H1 (cell line): Measurements from ENCODE around the gene VMP1. TPM values are rescaled to one million over a fixed set of nuclear protein-coding genes. Genes with fewer than 3 reads are reported as not detected.

Experiments
- CTCF ChIA-PET: fragments of 300-600 bp; sonication (Branson Sonifier 250); formaldehyde crosslinking; loops from one replicate; lab custom pipeline; 2021; ENCODE audit not compliant: partially characterized antibody; lab: Charles Lee
- POLR2A ChIA-PET: fragments of 300-600 bp; sonication (Branson Sonifier 250); formaldehyde crosslinking; loops from one replicate; lab custom pipeline; 2021; ENCODE audit warnings: inconsistent platforms; ENCODE audit not compliant: partially characterized antibody; lab: Charles Lee
- DNase-seq, 2 experiments: peaks; one replicate each; pipeline versions ENCODE4 v3.0.0 to v3.0.0-alpha.2; 2010 to 2022; ENCODE audit warnings: low spot score in 2 of 2, low read depth in 1 of 2, mixed read lengths in 1 of 2
- FAIRE-seq: peaks from 2 replicates; lab custom pipeline; 2011; peaks lifted over from hg19 to GRCh38; lab: Jason Lieb, UNC
- H2AFZ ChIP-seq: 2 replicates; pipeline ENCODE4 v1.8.1; 2012; ENCODE audit warnings: low read length, inconsistent platforms
- H2AK5ac ChIP-seq: 2 replicates; pipeline ENCODE4 v1.6.1; 2013; ENCODE audit warnings: low read depth, low read length
- H2BK120ac ChIP-seq: replicated peaks from 2 replicates; pipeline ENCODE3; 2013; ENCODE audit warnings: low read depth, low read length, inconsistent platforms
- H2BK12ac ChIP-seq: 2 replicates; pipeline ENCODE4 v1.6.1; 2013; ENCODE audit warnings: low read depth, low read length
- H2BK15ac ChIP-seq: 2 replicates; pipeline ENCODE4 v1.6.1; 2013; ENCODE audit warnings: low read length
- H2BK20ac ChIP-seq: 2 replicates; pipeline ENCODE4 v1.6.1; 2013; ENCODE audit warnings: low read length
- H2BK5ac ChIP-seq: 2 replicates; pipeline ENCODE4 v1.6.1; 2013; ENCODE audit warnings: low read depth, low read length
- H3K14ac ChIP-seq: 2 replicates; pipeline ENCODE4 v1.6.1; 2013; ENCODE audit warnings: inconsistent platforms; ENCODE audit not compliant: insufficient read length
- H3K18ac ChIP-seq: 2 replicates; pipeline ENCODE4 v1.6.1; 2013; ENCODE audit warnings: low read length; ENCODE audit errors: extremely low read depth
- H3K23ac ChIP-seq: 2 replicates; pipeline ENCODE4 v1.6.1; 2013; ENCODE audit warnings: inconsistent platforms; ENCODE audit not compliant: insufficient read length
- H3K23me2 ChIP-seq: 2 replicates; pipeline ENCODE4 v1.6.1; 2013; ENCODE audit warnings: low read depth, low read length
- H3K27ac ChIP-seq: 2 replicates; pipeline ENCODE4 v1.6.1; 2011; ENCODE audit warnings: low read depth, low read length, inconsistent platforms
- H3K27me3 ChIP-seq, 4 experiments: replicated peaks in 1 of 4; 1 replicate in 1 of 4; 2 replicates in 3 of 4; pipeline versions ENCODE4 v1.6.1 to v1.8.1; 2011 to 2013; ENCODE audit warnings: low read length in 3 of 4, mild to moderate bottlenecking in 3 of 4, inconsistent platforms in 2 of 4, mixed read lengths in 2 of 4, moderate library complexity in 1 of 4; ENCODE audit not compliant: control insufficient read depth in 3 of 4, insufficient read depth in 3 of 4; ENCODE audit errors: extremely low read depth in 1 of 4
- H3K36me3 ChIP-seq, 4 experiments: 2 replicates each; pipeline versions ENCODE4 v1.6.1 to v1.8.1; 2011 to 2013; ENCODE audit warnings: mild to moderate bottlenecking in 4 of 4, low read length in 3 of 4, moderate library complexity in 2 of 4, control low read depth in 1 of 4, inconsistent platforms in 1 of 4; ENCODE audit not compliant: insufficient read depth in 4 of 4, control insufficient read depth in 2 of 4
- H3K4ac ChIP-seq: replicated peaks from 2 replicates; pipeline ENCODE3; 2013; ENCODE audit warnings: low read length, low read depth, mixed read lengths, inconsistent platforms; ENCODE audit not compliant: insufficient read length
- H3K4me1 ChIP-seq, 4 experiments: replicated peaks in 1 of 4; 1 replicate in 1 of 4; 2 replicates in 3 of 4; pipeline versions ENCODE4 v1.6.1 to v1.8.1; 2011 to 2013; ENCODE audit warnings: low read length in 3 of 4, inconsistent platforms in 2 of 4, mixed read lengths in 1 of 4; ENCODE audit not compliant: insufficient read depth in 4 of 4, control insufficient read depth in 3 of 4
- H3K4me2 ChIP-seq, 2 experiments: 2 replicates each; pipeline versions ENCODE4 v1.6.1 to v1.8.1; 2011 to 2013; ENCODE audit warnings: low read depth in 2 of 2, low read length in 2 of 2, control low read depth in 1 of 2, inconsistent platforms in 1 of 2, mild to moderate bottlenecking in 1 of 2; ENCODE audit not compliant: insufficient read depth in 1 of 2
- H3K4me3 ChIP-seq, 4 experiments: fragments of 200-600, 300-600 bp in 1 of 4; sonication (generic), shearing (Covaris generic), sonication (Bioruptor Twin) in 1 of 4; 2 replicates each; pipeline versions ENCODE4 v1.5.1 to v1.8.1; 2011 to 2016; ENCODE audit warnings: low read length in 4 of 4, low read depth in 3 of 4, control low read depth in 2 of 4, inconsistent platforms in 2 of 4, mild to moderate bottlenecking in 2 of 4, mixed read lengths in 1 of 4, moderate library complexity in 1 of 4; ENCODE audit not compliant: insufficient read depth in 2 of 4; ENCODE audit errors: extremely low read depth in 1 of 4
- H3K56ac ChIP-seq: replicated peaks from 2 replicates; pipeline ENCODE3; 2013; ENCODE audit warnings: low read depth, mild to moderate bottlenecking, mixed read lengths, low read length, inconsistent platforms; ENCODE audit not compliant: insufficient read length
- H3K79me1 ChIP-seq: 2 replicates; pipeline ENCODE4 v1.6.1; 2013; ENCODE audit warnings: low read depth, low read length, control low read depth
- H3K79me2 ChIP-seq, 2 experiments: 2 replicates each; pipeline versions ENCODE4 v1.6.1 to v1.8.1; 2012 to 2013; ENCODE audit warnings: low read length in 2 of 2, mild to moderate bottlenecking in 2 of 2, inconsistent platforms in 1 of 2; ENCODE audit not compliant: insufficient read depth in 2 of 2, control insufficient read depth in 1 of 2
- H3K9ac ChIP-seq, 4 experiments: replicated peaks in 1 of 4; 1 replicate in 1 of 4; 2 replicates in 3 of 4; pipeline versions ENCODE4 v1.6.1 to v1.8.1; 2011 to 2013; ENCODE audit warnings: low read depth in 3 of 4, low read length in 3 of 4, control low read depth in 2 of 4, mild to moderate bottlenecking in 2 of 4, moderate library complexity in 2 of 4, inconsistent platforms in 1 of 4; ENCODE audit errors: extremely low read depth in 1 of 4
- H3K9me3 ChIP-seq, 2 experiments: 2 replicates each; pipeline versions ENCODE4 v1.6.1 to v1.8.1; 2012 to 2013; ENCODE audit warnings: mild to moderate bottlenecking in 2 of 2, moderate library complexity in 2 of 2, control low read depth in 1 of 2, inconsistent platforms in 1 of 2, low read depth in 1 of 2, low read length in 1 of 2, mixed read lengths in 1 of 2; ENCODE audit not compliant: insufficient read depth in 2 of 2
- H4K20me1 ChIP-seq, 2 experiments: replicated peaks in 1 of 2; 2 replicates each; pipeline versions ENCODE3 to v1.8.1; 2011 to 2013; ENCODE audit warnings: inconsistent platforms in 2 of 2, low read length in 2 of 2, mild to moderate bottlenecking in 1 of 2; ENCODE audit not compliant: insufficient read depth in 2 of 2, control insufficient read depth in 1 of 2
- H4K5ac ChIP-seq: 2 replicates; pipeline ENCODE4 v1.6.1; 2013; ENCODE audit warnings: low read length, low read depth, mixed read lengths, inconsistent platforms; ENCODE audit not compliant: insufficient read length
- H4K8ac ChIP-seq: 2 replicates; pipeline ENCODE4 v1.8.0; 2013; ENCODE audit warnings: mild to moderate bottlenecking, moderate library complexity, low read length, inconsistent platforms; ENCODE audit not compliant: insufficient read depth; ENCODE audit errors: extremely low read depth
- H4K91ac ChIP-seq: replicated peaks from 2 replicates; pipeline ENCODE3; 2013; ENCODE audit warnings: low read length, mixed read lengths, inconsistent platforms; ENCODE audit not compliant: insufficient read length
- GTF2F1 ChIP-seq: IDR thresholded peaks from 2 replicates; pipeline ENCODE4 v1.6.1; 2012; ENCODE audit warnings: low read depth, low read length, improper control_type of control experiment, borderline replicate concordance
- KDM1A ChIP-seq: fragments of 200-600, 300-600 bp; sonication (generic); IDR thresholded peaks from 2 replicates; pipeline ENCODE4 v1.7.1; 2016; ENCODE audit warnings: mild to moderate bottlenecking, low read length, borderline replicate concordance
- POLR2A ChIP-seq, 2 experiments: IDR thresholded peaks; 1 replicate in 1 of 2; 2 replicates in 1 of 2; pipeline ENCODE4 v1.6.1; 2011; ENCODE audit warnings: low read depth in 2 of 2, low read length in 2 of 2, mild to moderate bottlenecking in 2 of 2; ENCODE audit errors: control extremely low read depth in 1 of 2
- RBBP5 ChIP-seq: IDR thresholded peaks from 2 replicates; pipeline ENCODE4 v1.7.1; 2012; ENCODE audit warnings: low read depth, mild to moderate bottlenecking, inconsistent platforms, low read length, moderate library complexity, borderline replicate concordance
- SIN3A ChIP-seq, 2 experiments: IDR thresholded peaks in 1 of 2; conservative IDR thresholded peaks in 1 of 2; 2 replicates each; pipeline ENCODE4 v1.6.1; 2011 to 2012; ENCODE audit warnings: low read length in 2 of 2, improper control_type of control experiment in 1 of 2, low read depth in 1 of 2, mild to moderate bottlenecking in 1 of 2
- SP2 ChIP-seq: IDR thresholded peaks from 2 replicates; pipeline ENCODE4 v1.6.1; 2012; ENCODE audit warnings: mild to moderate bottlenecking, low read length, inconsistent platforms
- SRF ChIP-seq: IDR thresholded peaks from 2 replicates; pipeline ENCODE4 v1.6.1; 2011; ENCODE audit warnings: mild to moderate bottlenecking, low read depth, low read length, moderate library complexity
- TAF7 ChIP-seq: optimal IDR thresholded peaks from 2 replicates; pipeline ENCODE3; 2011; ENCODE audit warnings: low read depth, mild to moderate bottlenecking, inconsistent platforms, low read length, moderate library complexity, borderline replicate concordance
- TEAD4 ChIP-seq: IDR thresholded peaks from 2 replicates; pipeline ENCODE4 v1.6.1; 2012; ENCODE audit warnings: low read depth, low read length, inconsistent platforms, mixed read lengths
- YY1 ChIP-seq: IDR thresholded peaks from 2 replicates; pipeline ENCODE4 v1.6.1; 2011; ENCODE audit warnings: low read depth, mild to moderate bottlenecking, low read length
- ZNF274 ChIP-seq: IDR thresholded peaks from 2 replicates; pipeline ENCODE4 v1.7.0; 2012; ENCODE audit warnings: low read length, borderline replicate concordance; ENCODE audit errors: extremely low read depth
- WGBS, 2 experiments: shearing (Covaris generic) in 1 of 2; methylation state at CpG; one replicate each; pipeline versions ENCODE4 v1.1.6 to v1.1.7; 2013 to 2015; ENCODE audit warnings: low lambda C conversion rate in 2 of 2, mixed read lengths in 2 of 2, inconsistent platforms in 1 of 2, low coverage in 1 of 2, missing lambda C conversion rate in 1 of 2; ENCODE audit not compliant: insufficient replicate concordance in 2 of 2, insufficient coverage in 1 of 2, insufficient read length in 1 of 2; ENCODE audit errors: extremely low coverage in 1 of 2, missing lambda C conversion rate in 1 of 2; 5-methylcytosine and 5-hydroxymethylcytosine counted together
- polyA plus RNA-seq, 7 experiments: library from polyadenylated mRNA; depleted of rRNA in 3 of 7; stranded (reverse) in 5 of 7; unstranded in 2 of 7; fragments of >200 nt in 5 of 7; fragments of 200-250 nt in 2 of 7; gene quantifications; 1 replicate in 5 of 7; 2 replicates in 1 of 7; 4 replicates in 1 of 7; pipeline versions ENCODE4 v1.2.1 to v1.2.3, GENCODE V29; 2011 to 2013; ENCODE audit warnings: missing spikeins in 2 of 7, mixed read lengths in 2 of 7
- total RNA-seq: library from RNA; stranded (reverse); fragmentation: NEBNext Ultra II Directional; extraction: Animal tissue kit (Norgen Biotek cat#: 25700); gene quantifications from 2 replicates; pipeline ENCODE4 v1.2.1, GENCODE V29; 2021

VMP1 gene
- total and polyA plus RNA-seq, 2 of the 8 experiments (the other 6 are each of a cell fraction or from before 2014, with no cell fraction given): 45.0 to 92.7 TPM

- ChIA-PET POLR2A (no interaction called here), CTCF (interaction anchor here (0.6 to 1.5 kb wide), 4 partner anchors 10 to 39 kb away, joined by 3 to 6 read pairs (median 3); no protein-coding TSS in a partner anchor)
- Histone ChIP-seq H2BK12ac (no peak overlapping the region), H3K27me3 (no peaks in the 10 kb centered on the region), H3K18ac (no peak overlapping the region), H3K4me1 (no peaks in the 10 kb centered on the region), H2BK5ac (no peak overlapping the region), H2BK120ac (no peak overlapping the region), H3K79me2 (peaks cover 3 to 71% of the 10 kb centered on the region in 2 experiments; a peak in 3 of 4 replicates), H3K9ac (no peak overlapping the region), H3K9me3 (no peaks in the 10 kb centered on the region), H4K20me1 (no peaks in the 10 kb centered on the region), H4K8ac (no peak overlapping the region), H3K27ac (no peak overlapping the region), H3K56ac (no peak overlapping the region), H3K79me1 (peaks cover 8% of the 10 kb centered on the region; the same call in 1 of the 2 replicates), H3K4me3 (no peak overlapping the region), H4K91ac (no peak overlapping the region), H3K14ac (no peak overlapping the region), H3K23me2 (0 out of 2 replicates have a peak, but pooled peaks cover 3% of the 10 kb centered on the region), H2AFZ (no peak overlapping the region), H3K23ac (no peak overlapping the region), H2BK20ac (no peak overlapping the region)
- no peak for FAIRE-seq
- WGBS, 2 experiments: 92% methylated on average over 2 of the region's 2 CpGs; no CpG with 5 or more reads in 1 of the 2 experiments
- DNase-seq: no peak
- TF ChIP-seq GTF2F1 (no peak), TEAD4 (no peak), ZNF274 (no peak), SP2 (no peak), RBBP5 (no peak), KDM1A (no peak), TAF7 (no peak), SIN3A (conservative IDR thresholded peaks at IDR 0.05 in 1 of 2, IDR thresholded peaks at IDR 0.05 in 1 of 2; ENCODE audit: low read depth in 1 of 2, low read length in 2 of 2) (no peak), YY1 (no peak), POLR2A (IDR thresholded peaks at IDR 0.05; ENCODE audit: control extremely low read depth in 1 of 2, low read depth in 2 of 2, low read length in 2 of 2) (no peak), SRF (no peak)
- TF ChIP-seq, all 59 proteins: peak for 0
- H2AK5ac ChIP-seq: no peak overlapping the region
- H3K4ac ChIP-seq: no peak overlapping the region
- H3K4me2 ChIP-seq: no peak overlapping the region
- no peaks in the 10 kb centered on the region for H3K36me3 ChIP-seq
- H4K5ac ChIP-seq: no peak overlapping the region
- H2BK15ac ChIP-seq: no peak overlapping the region
Measured at GRCh38 chr17:59714255-59714654, 6.8 kb downstream of the VMP1 start.
